ENCODE results near the gene BCAR1.

DNA sequence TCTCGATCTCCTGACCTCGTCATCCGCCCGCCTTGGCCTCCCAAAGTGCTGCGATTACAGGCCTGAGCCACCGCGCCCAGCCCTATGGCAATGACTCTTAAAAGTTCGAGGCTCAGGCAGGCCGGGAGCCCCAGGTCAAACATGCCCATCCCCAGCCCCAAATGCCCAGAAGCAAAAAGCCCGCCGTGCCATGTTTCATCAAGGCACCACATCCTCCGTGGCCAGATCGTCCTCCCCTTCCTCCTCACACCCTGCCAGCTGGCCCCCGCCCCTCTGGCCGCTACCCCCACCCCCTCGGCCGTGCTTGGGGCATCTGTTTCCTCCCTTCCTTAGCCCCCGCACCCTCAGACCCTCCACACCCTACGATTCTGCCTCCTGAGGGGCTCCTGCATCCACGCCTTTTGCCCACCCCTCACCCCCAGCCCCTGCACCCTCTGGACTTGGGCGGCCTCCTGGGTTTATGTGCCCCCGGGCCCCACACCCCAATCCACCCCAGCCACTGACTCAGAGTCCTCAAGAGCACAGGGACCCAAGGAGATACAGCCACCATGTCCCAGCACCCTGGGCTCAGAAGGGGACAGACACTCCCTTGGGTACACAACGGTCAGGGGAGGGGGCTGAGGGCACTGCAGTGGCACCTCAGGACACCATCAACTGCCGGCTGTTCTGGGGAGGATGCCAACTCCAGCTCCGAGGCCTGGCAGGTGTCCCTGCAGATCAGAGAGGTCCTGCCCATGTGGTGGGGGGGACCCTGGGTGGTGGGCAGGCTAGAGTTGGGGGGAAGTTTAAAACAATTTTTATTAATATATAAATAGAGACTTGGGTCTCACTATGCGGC lies 25.5 kb downstream of the BCAR1 start:
- TF ChIP-seq, protein P1, sequence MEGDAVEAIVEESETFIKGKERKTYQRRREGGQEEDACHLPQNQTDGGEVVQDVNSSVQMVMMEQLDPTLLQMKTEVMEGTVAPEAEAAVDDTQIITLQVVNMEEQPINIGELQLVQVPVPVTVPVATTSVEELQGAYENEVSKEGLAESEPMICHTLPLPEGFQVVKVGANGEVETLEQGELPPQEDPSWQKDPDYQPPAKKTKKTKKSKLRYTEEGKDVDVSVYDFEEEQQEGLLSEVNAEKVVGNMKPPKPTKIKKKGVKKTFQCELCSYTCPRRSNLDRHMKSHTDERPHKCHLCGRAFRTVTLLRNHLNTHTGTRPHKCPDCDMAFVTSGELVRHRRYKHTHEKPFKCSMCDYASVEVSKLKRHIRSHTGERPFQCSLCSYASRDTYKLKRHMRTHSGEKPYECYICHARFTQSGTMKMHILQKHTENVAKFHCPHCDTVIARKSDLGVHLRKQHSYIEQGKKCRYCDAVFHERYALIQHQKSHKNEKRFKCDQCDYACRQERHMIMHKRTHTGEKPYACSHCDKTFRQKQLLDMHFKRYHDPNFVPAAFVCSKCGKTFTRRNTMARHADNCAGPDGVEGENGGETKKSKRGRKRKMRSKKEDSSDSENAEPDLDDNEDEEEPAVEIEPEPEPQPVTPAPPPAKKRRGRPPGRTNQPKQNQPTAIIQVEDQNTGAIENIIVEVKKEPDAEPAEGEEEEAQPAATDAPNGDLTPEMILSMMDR (IDR thresholded peaks at IDR 0.05): no peak
- TF ChIP-seq POLR2A (IDR thresholded peaks at IDR 0.05): no peak

All from transverse colon (tissue), 3 donors.